Trophoblast cell (in vitro differentiated cells and primary cell): ENCODE results near the gene TF.

Source experiments
- DNase-seq, 2 donors: peaks; one replicate each; pipeline ENCODE4 v3.0.0-alpha.2; 2016
- H2AFZ ChIP-seq: 2 replicates; pipeline ENCODE4 v1.6.1; 2013; ENCODE audit warnings: low read length, moderate library complexity, mild to moderate bottlenecking; ENCODE audit not compliant: insufficient read depth, poor library complexity
- H2AK5ac ChIP-seq: 2 replicates; pipeline ENCODE4 v1.6.1; 2013; ENCODE audit warnings: mild to moderate bottlenecking, low read length
- H2BK120ac ChIP-seq: 2 replicates; pipeline ENCODE4 v1.6.1; 2013; ENCODE audit warnings: low read length, mild to moderate bottlenecking, moderate library complexity; ENCODE audit not compliant: insufficient read depth, poor library complexity
- H2BK12ac ChIP-seq: 2 replicates; pipeline ENCODE4 v1.6.1; 2013; ENCODE audit warnings: mild to moderate bottlenecking, low read length, moderate library complexity
- H2BK5ac ChIP-seq: 2 replicates; pipeline ENCODE4 v1.6.1; 2013; ENCODE audit warnings: low read length, low read depth, moderate library complexity, mild to moderate bottlenecking; ENCODE audit not compliant: poor library complexity
- H3K14ac ChIP-seq: 2 replicates; pipeline ENCODE4 v1.6.1; 2013; ENCODE audit warnings: mild to moderate bottlenecking, low read length
- H3K18ac ChIP-seq: 2 replicates; pipeline ENCODE4 v1.6.1; 2013; ENCODE audit warnings: mild to moderate bottlenecking, low read length
- H3K23ac ChIP-seq: 2 replicates; pipeline ENCODE4 v1.6.1; 2013; ENCODE audit warnings: low read length
- H3K27ac ChIP-seq: 2 replicates; pipeline ENCODE4 v1.5.1; 2013; ENCODE audit warnings: low read depth, mild to moderate bottlenecking, inconsistent platforms, low read length, moderate library complexity
- H3K27me3 ChIP-seq: 2 replicates; pipeline ENCODE4 v1.6.1; 2013; ENCODE audit warnings: inconsistent platforms, mild to moderate bottlenecking, low read length, moderate library complexity; ENCODE audit not compliant: insufficient read depth
- H3K36me3 ChIP-seq, 2 experiments: 1 replicate in 1 of 2; 2 replicates in 1 of 2; pipeline ENCODE4 v1.6.1; 2013; ENCODE audit warnings: low read length in 2 of 2, mild to moderate bottlenecking in 2 of 2, moderate library complexity in 1 of 2; ENCODE audit not compliant: insufficient read depth in 2 of 2, control insufficient read depth in 1 of 2
- H3K4ac ChIP-seq: 2 replicates; pipeline ENCODE4 v1.6.1; 2013; ENCODE audit warnings: low read depth, mild to moderate bottlenecking, low read length, moderate library complexity
- H3K4me1 ChIP-seq, 2 experiments: 1 replicate in 1 of 2; 2 replicates in 1 of 2; pipeline ENCODE4 v1.6.1; 2013; ENCODE audit warnings: low read length in 2 of 2, mild to moderate bottlenecking in 2 of 2, moderate library complexity in 1 of 2; ENCODE audit not compliant: insufficient read depth in 2 of 2, control insufficient read depth in 1 of 2
- H3K4me2 ChIP-seq: 2 replicates; pipeline ENCODE4 v1.6.1; 2013; ENCODE audit warnings: inconsistent platforms, mild to moderate bottlenecking, low read length, moderate library complexity
- H3K4me3 ChIP-seq: 2 replicates; pipeline ENCODE4 v1.5.1; 2013; ENCODE audit warnings: mild to moderate bottlenecking, low read depth, low read length, inconsistent platforms
- H3K79me1 ChIP-seq: one replicate; pipeline ENCODE4 v1.6.1; 2013; ENCODE audit warnings: low read length
- H3K79me2 ChIP-seq: 2 replicates; pipeline ENCODE4 v1.6.1; 2013; ENCODE audit warnings: low read length, mild to moderate bottlenecking; ENCODE audit not compliant: control insufficient read depth, insufficient read depth, poor library complexity
- H3K9ac ChIP-seq: 2 replicates; pipeline ENCODE4 v1.6.1; 2013; ENCODE audit warnings: mild to moderate bottlenecking, low read length
- H3K9me3 ChIP-seq: 2 replicates; pipeline ENCODE4 v1.6.1; 2013; ENCODE audit warnings: low read depth, mild to moderate bottlenecking, control low read depth, inconsistent platforms, low read length; ENCODE audit not compliant: insufficient read depth
- H4K12ac ChIP-seq: 2 replicates; pipeline ENCODE4 v1.6.1; 2013; ENCODE audit warnings: low read depth, mild to moderate bottlenecking, low read length, moderate library complexity
- H4K8ac ChIP-seq: 2 replicates; pipeline ENCODE4 v1.6.1; 2013; ENCODE audit warnings: low read depth, mild to moderate bottlenecking, low read length, moderate library complexity
- H4K91ac ChIP-seq: one replicate; pipeline ENCODE4 v1.6.1; 2013; ENCODE audit warnings: low read depth, mild to moderate bottlenecking, low read length, moderate library complexity
- WGBS: extraction: QIAGEN DNeasy Blood & Tissue Kit; methylation state at CpG from one replicate; pipeline ENCODE4 v1.1.7; 2013; ENCODE audit warnings: missing lambda C conversion rate; ENCODE audit not compliant: insufficient read length, insufficient coverage; ENCODE audit errors: extremely low coverage; 5-methylcytosine and 5-hydroxymethylcytosine counted together

The TF gene

DNA sequence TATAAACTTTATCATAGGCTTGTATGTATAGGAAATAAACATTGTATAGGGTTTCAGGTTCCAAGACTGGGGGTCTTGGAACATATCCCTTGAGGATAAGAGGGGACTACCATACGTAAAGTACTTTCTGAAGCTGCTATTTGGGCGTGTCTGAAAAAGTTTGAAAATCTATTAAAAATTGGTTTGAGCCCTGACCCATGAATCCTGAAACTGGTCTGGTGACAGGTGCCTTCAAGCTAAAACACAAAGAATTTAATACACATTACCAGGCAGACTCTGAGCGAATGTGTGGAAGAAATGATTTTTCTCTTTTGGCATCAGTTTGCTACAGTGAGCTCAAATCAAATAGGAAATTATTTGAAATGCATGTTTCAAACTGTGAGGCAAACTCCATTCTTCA lies 16.3 kb downstream of the TF start:
- Histone ChIP-seq H4K91ac (no peak overlapping the region), H3K4me1 (no peaks in the 10 kb centered on the region), H2AFZ (no peak overlapping the region), H3K27ac (no peak overlapping the region), H3K18ac (no peak overlapping the region), H3K36me3 (no peaks in the 10 kb centered on the region), H3K14ac (no peak overlapping the region), H3K4ac (no peak overlapping the region), H2BK120ac (no peak overlapping the region), H3K79me2 (no peaks in the 10 kb centered on the region), H3K9ac (no peak overlapping the region), H2BK5ac (no peak overlapping the region), H2BK12ac (no peak overlapping the region), H3K4me2 (no peak overlapping the region), H3K79me1 (no peaks in the 10 kb centered on the region), H4K12ac (no peak overlapping the region), H3K27me3 (no peaks in the 10 kb centered on the region), H3K9me3 (no peaks in the 10 kb centered on the region), H3K4me3 (no peak overlapping the region), H3K23ac (no peak overlapping the region), H2AK5ac (no peak overlapping the region), H4K8ac (no peak overlapping the region)
- DNase-seq = no peak
- WGBS = no CpG with 5 or more reads among the region's 3 CpGs

DNA sequence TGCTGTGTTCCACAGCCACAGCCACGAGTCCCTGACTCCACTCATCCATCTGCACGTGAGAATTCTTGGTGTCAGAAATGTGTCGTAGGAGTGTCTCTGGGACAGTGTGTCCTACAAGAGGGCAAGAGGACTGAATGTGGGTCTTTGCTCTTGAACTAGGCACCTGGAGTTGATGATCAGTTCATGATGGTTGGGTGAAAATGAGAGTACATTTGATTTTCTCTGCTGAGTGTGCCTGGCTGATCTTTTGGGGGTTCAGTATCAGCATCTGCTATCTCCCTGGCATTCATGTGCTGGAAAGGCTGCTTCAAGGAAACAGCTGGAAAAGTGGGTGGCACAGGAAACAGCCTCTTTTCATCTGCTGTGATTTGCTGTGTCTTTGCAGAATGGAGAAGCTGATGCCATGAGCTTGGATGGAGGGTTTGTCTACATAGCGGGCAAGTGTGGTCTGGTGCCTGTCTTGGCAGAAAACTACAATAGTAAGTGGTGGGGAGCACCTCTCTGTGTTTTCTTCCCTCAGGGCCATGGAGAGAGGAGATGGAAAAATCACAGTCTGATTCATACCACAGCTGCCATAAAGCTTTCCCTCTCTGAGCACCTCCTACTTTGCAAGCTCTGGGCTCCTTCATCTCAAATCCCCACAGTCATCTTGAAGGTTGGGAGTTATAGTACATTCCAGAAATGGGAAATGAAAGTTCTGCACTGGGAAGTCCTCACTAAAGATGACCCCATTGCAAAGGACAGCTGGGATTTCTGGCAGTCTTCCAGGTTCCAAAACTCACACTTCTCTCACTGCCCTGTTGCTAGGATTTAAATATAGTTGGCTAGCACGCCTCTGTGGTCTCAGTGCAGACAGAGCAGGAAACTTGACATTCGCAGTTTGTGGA lies 17.8 kb downstream of the TF start:
- no peak overlapping the region for H2BK120ac ChIP-seq
- H4K8ac ChIP-seq = no peak overlapping the region
- H3K4me1 ChIP-seq = no peaks in the 10 kb centered on the region
- H3K23ac ChIP-seq = no peak overlapping the region
- no peak overlapping the region for H3K14ac ChIP-seq
- H2AFZ ChIP-seq = no peak overlapping the region
- H3K4me2 ChIP-seq = no peak overlapping the region
- no peak overlapping the region for H3K9ac ChIP-seq
- H4K12ac ChIP-seq = no peak overlapping the region
- no CpG with 5 or more reads among the region's 6 CpGs for WGBS
- H2BK12ac ChIP-seq = no peak overlapping the region
- H3K27ac ChIP-seq = no peak overlapping the region
- H2BK5ac ChIP-seq = no peak overlapping the region
- H3K9me3 ChIP-seq = no peaks in the 10 kb centered on the region
- no peaks in the 10 kb centered on the region for H3K79me1 ChIP-seq
- H3K4me3 ChIP-seq = no peak overlapping the region
- H3K27me3 ChIP-seq = no peaks in the 10 kb centered on the region
- H4K91ac ChIP-seq = no peak overlapping the region
- no peak overlapping the region for H3K18ac ChIP-seq
- DNase-seq = no peak
- no peaks in the 10 kb centered on the region for H3K36me3 ChIP-seq
- H2AK5ac ChIP-seq = no peak overlapping the region
- H3K4ac ChIP-seq = no peak overlapping the region
- no peaks in the 10 kb centered on the region for H3K79me2 ChIP-seq

- Histone ChIP-seq H4K12ac (no peak overlapping the region), H2AK5ac (no peak overlapping the region), H3K4me2 (no peak overlapping the region), H3K79me1 (no peaks in the 10 kb centered on the region), H3K79me2 (no peaks in the 10 kb centered on the region), H4K91ac (no peak overlapping the region), H3K9me3 (no peaks in the 10 kb centered on the region), H3K18ac (no peak overlapping the region), H2BK120ac (no peak overlapping the region), H3K4me3 (no peak overlapping the region), H3K27me3 (no peaks in the 10 kb centered on the region), H3K36me3 (no peaks in the 10 kb centered on the region), H2BK5ac (no peak overlapping the region), H2AFZ (no peak overlapping the region), H3K4ac (no peak overlapping the region), H2BK12ac (no peak overlapping the region), H3K9ac (no peak overlapping the region), H3K27ac (no peak overlapping the region), H3K4me1 (no peaks in the 10 kb centered on the region), H4K8ac (no peak overlapping the region), H3K23ac (no peak overlapping the region), H3K14ac (no peak overlapping the region)
- DNase-seq = no peak
Observed at GRCh38 chr3:133765256-133765655, 19.1 kb downstream of the TF start.

DNA sequence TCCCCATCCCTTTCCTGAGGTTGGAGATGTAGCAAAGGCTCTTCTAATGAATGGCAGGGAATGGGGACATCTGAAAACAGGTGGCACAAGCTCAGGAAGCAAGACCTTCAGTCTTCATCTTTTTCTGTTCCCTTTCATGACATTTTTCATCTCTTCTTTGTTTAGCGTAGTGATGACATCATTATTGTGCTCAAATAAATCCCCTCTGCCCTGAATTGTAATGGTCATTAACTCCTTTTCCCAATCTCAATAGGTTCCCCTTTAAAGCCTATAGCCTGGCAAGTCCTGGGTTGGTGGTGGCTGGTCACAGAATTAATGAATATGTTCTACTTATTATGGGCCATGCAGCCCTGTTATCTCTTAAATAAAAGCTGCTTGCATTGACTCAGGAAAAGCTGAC lies 21.4 kb downstream of the TF start:
- Histone ChIP-seq H2BK120ac (no peak overlapping the region), H3K27me3 (no peaks in the 10 kb centered on the region), H3K18ac (no peak overlapping the region), H3K4me2 (no peak overlapping the region), H3K36me3 (no peaks in the 10 kb centered on the region), H3K4ac (no peak overlapping the region), H4K8ac (no peak overlapping the region), H3K9ac (no peak overlapping the region), H2BK5ac (no peak overlapping the region), H3K23ac (no peak overlapping the region), H3K9me3 (no peaks in the 10 kb centered on the region), H3K14ac (no peak overlapping the region), H3K27ac (no peak overlapping the region), H4K91ac (no peak overlapping the region), H2AFZ (no peak overlapping the region), H3K4me1 (no peaks in the 10 kb centered on the region), H3K4me3 (no peak overlapping the region), H2AK5ac (no peak overlapping the region), H2BK12ac (no peak overlapping the region), H4K12ac (no peak overlapping the region), H3K79me1 (no peaks in the 10 kb centered on the region), H3K79me2 (no peaks in the 10 kb centered on the region)
- DNase-seq = no peak
- WGBS = no CpG with 5 or more reads among the region's 1 CpG
